Endodermal cell (in vitro differentiated cells): ENCODE measurements around the gene SLC2A6. TPM values are rescaled to one million over a fixed set of nuclear protein-coding genes. Genes with fewer than 3 reads are reported as not detected.

Experiments
- DNase-seq: peaks from one replicate; pipeline ENCODE4 v3.0.0-alpha.2; 2017
- H3K27ac ChIP-seq: 2 replicates; pipeline ENCODE4 v1.5.1; 2013; ENCODE audit warnings: mild to moderate bottlenecking, low read depth, low read length, moderate library complexity
- H3K27me3 ChIP-seq: 2 replicates; pipeline ENCODE4 v1.6.1; 2013; ENCODE audit warnings: mild to moderate bottlenecking, low read length, moderate library complexity; ENCODE audit not compliant: insufficient read depth, control insufficient read depth, poor library complexity, severe bottlenecking
- H3K36me3 ChIP-seq: 2 replicates; pipeline ENCODE4 v1.7.0; 2013; ENCODE audit warnings: mild to moderate bottlenecking, low read length, moderate library complexity; ENCODE audit not compliant: control insufficient read depth, insufficient read depth
- H3K4me1 ChIP-seq: one replicate; pipeline ENCODE4 v1.7.0; 2013; ENCODE audit warnings: low read length; ENCODE audit not compliant: control insufficient read depth, insufficient read depth
- H3K4me3 ChIP-seq: 2 replicates; pipeline ENCODE4 v1.5.1; 2013; ENCODE audit warnings: mild to moderate bottlenecking, low read length, moderate library complexity
- H3K9ac ChIP-seq: 2 replicates; pipeline ENCODE4 v1.6.1; 2013; ENCODE audit warnings: mild to moderate bottlenecking, low read length, moderate library complexity; ENCODE audit not compliant: poor library complexity, severe bottlenecking; ENCODE audit errors: extremely low read depth
- H3K9me3 ChIP-seq: 2 replicates; pipeline ENCODE4 v1.6.1; 2013; ENCODE audit warnings: mild to moderate bottlenecking, low read length, moderate library complexity; ENCODE audit not compliant: control insufficient read depth
- H3K27ac Mint-ChIP-seq: 2 replicates; pipeline ENCODE4 v1.8.0; 2020; ENCODE audit warnings: mixed read lengths
- H3K27me3 Mint-ChIP-seq: 2 replicates; pipeline ENCODE4 v1.8.0; 2021; ENCODE audit warnings: mild to moderate bottlenecking, mixed read lengths; ENCODE audit not compliant: insufficient read depth
- H3K36me3 Mint-ChIP-seq: 2 replicates; pipeline ENCODE4 v1.8.0; 2020; ENCODE audit warnings: low read depth, mixed read lengths
- H3K4me1 Mint-ChIP-seq: 2 replicates; pipeline ENCODE4 v1.8.0; 2020; ENCODE audit warnings: mixed read lengths
- H3K4me3 Mint-ChIP-seq: 2 replicates; pipeline ENCODE4 v1.8.0; 2020; ENCODE audit warnings: mild to moderate bottlenecking, moderate library complexity, mixed read lengths
- H3K9me3 Mint-ChIP-seq: 2 replicates; pipeline ENCODE4 v1.8.0; 2020; ENCODE audit warnings: mild to moderate bottlenecking, mixed read lengths
- WGBS, 2 experiments: methylation state at CpG; one replicate each; pipeline versions ENCODE4 v1.1.5 to v1.1.7; 2013; ENCODE audit warnings: missing lambda C conversion rate in 2 of 2, mixed read lengths in 1 of 2; ENCODE audit not compliant: insufficient coverage in 1 of 2, insufficient read length in 1 of 2; 5-methylcytosine and 5-hydroxymethylcytosine counted together
- total RNA-seq, 2 donors: library from RNA; stranded (reverse); fragmentation: NEBNext Ultra II Directional in 1 of 2; extraction: Animal tissue kit (Norgen Biotek cat#: 25700) in 1 of 2; gene quantifications; 2 replicates in 1 of 2; 3 replicates in 1 of 2; pipeline ENCODE4 v1.2.1, GENCODE V29; 2021
- TF ChIP-seq, protein P1 (sequence below): fragments of 200-600 bp; sonication (generic); conservative IDR thresholded peaks from 2 replicates; pipeline ENCODE4 v1.5.0; 2021; ENCODE audit warnings: antibody characterized with exemption, mild to moderate bottlenecking

SLC2A6 gene
- total RNA-seq, 2 donors from 2014 or later, result 11.6 to 17.7 TPM

DNA sequence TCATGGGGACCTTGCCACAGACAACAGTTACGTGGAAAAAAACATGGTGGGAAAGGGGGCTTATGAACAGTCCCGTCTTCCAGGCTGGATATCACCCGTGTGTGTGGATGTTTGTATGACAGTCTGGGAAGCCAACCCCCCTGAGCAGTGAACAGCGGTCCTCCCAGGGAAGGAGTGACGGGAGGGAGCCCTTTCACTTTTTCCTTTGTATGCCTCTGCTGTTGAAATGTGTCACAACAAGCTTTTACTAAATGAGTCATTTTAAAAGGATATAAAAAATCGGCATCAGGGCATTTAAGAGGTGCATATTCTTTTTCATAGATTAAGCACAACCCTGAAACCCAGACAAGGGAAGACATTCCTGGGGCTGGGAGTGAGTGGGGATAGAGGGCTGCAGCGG, 40.8 kb upstream of the SLC2A6 start:
- Mint-ChIP-seq H3K9me3 (no peaks in the 10 kb centered on the region), H3K27ac (no peak overlapping the region)
- DNase-seq, result no peak

DNA sequence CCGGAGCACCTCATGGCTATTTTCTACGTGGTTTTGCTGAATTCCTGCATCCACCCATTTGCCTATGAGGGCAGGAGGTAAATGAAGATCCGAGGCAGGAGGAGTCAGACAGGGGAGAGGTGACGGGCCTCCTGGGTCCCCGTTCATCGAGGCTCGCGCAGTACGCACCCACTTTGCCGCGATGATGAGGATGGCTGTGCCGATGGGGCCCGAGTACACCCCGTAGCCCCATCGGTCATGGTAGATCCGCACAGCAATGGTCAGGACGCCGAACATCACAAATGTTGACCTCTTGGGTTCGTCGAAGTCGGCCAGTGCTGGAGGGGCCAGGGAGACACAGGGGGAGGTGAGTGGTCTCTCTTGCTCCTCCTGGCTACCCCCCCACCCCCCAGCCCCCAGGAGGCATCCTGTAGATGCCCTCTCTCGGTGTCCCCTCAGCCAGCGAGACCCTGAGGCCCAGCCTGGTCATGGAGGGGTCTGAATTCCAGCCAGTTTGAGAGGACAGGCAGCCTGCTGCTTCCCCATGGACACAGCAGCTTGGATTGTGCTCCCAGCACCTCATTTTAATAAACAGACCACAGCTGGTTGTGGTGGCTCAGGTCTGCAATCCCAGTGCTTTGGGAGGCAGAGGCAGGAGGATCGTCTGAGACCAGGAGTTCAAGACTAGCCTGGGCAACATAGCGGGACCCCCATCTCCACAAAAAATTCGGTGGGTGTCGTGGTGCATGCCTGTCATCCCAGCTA, 40.0 kb upstream of the SLC2A6 start:
- no peaks in the 10 kb centered on the region for H3K36me3 Mint-ChIP-seq
- no peaks in the 10 kb centered on the region for H3K4me1 ChIP-seq
- H3K4me3 Mint-ChIP-seq, result no peak overlapping the region
- no peak overlapping the region for H3K4me3 ChIP-seq
- no peaks in the 10 kb centered on the region for H3K27me3 ChIP-seq
- H3K4me1 Mint-ChIP-seq, result no peaks in the 10 kb centered on the region
- no peaks in the 10 kb centered on the region for H3K9me3 ChIP-seq
- no peak overlapping the region for H3K27ac ChIP-seq
- no peak for DNase-seq
- TF ChIP-seq, protein P1, sequence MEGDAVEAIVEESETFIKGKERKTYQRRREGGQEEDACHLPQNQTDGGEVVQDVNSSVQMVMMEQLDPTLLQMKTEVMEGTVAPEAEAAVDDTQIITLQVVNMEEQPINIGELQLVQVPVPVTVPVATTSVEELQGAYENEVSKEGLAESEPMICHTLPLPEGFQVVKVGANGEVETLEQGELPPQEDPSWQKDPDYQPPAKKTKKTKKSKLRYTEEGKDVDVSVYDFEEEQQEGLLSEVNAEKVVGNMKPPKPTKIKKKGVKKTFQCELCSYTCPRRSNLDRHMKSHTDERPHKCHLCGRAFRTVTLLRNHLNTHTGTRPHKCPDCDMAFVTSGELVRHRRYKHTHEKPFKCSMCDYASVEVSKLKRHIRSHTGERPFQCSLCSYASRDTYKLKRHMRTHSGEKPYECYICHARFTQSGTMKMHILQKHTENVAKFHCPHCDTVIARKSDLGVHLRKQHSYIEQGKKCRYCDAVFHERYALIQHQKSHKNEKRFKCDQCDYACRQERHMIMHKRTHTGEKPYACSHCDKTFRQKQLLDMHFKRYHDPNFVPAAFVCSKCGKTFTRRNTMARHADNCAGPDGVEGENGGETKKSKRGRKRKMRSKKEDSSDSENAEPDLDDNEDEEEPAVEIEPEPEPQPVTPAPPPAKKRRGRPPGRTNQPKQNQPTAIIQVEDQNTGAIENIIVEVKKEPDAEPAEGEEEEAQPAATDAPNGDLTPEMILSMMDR, result no peak
- WGBS, 2 experiments, result 95 to 98% methylated on average over 25 to 27 of the region's 27 CpGs
- no peaks in the 10 kb centered on the region for H3K27me3 Mint-ChIP-seq
- no peaks in the 10 kb centered on the region for H3K36me3 ChIP-seq
- no peak overlapping the region for H3K9ac ChIP-seq
- H3K9me3 Mint-ChIP-seq, result no peaks in the 10 kb centered on the region
- no peak overlapping the region for H3K27ac Mint-ChIP-seq

More for the DNA sequence above, 40.8 kb upstream of the SLC2A6 start:
- H3K4me1 ChIP-seq, result no peaks in the 10 kb centered on the region
- no peaks in the 10 kb centered on the region for H3K9me3 ChIP-seq
- WGBS, 2 experiments, result 88 to 89% methylated on average over 6 to 7 of the region's 7 CpGs
- no peak overlapping the region for H3K4me3 ChIP-seq
- no peak overlapping the region for H3K27ac ChIP-seq
- H3K27me3 ChIP-seq, result no peaks in the 10 kb centered on the region
- Mint-ChIP-seq H3K27me3 (no peaks in the 10 kb centered on the region), H3K36me3 (no peaks in the 10 kb centered on the region), H3K4me1 (no peaks in the 10 kb centered on the region), H3K4me3 (no peak overlapping the region)
- TF ChIP-seq, protein P1, result no peak
- H3K36me3 ChIP-seq, result no peaks in the 10 kb centered on the region
- no peak overlapping the region for H3K9ac ChIP-seq

DNA sequence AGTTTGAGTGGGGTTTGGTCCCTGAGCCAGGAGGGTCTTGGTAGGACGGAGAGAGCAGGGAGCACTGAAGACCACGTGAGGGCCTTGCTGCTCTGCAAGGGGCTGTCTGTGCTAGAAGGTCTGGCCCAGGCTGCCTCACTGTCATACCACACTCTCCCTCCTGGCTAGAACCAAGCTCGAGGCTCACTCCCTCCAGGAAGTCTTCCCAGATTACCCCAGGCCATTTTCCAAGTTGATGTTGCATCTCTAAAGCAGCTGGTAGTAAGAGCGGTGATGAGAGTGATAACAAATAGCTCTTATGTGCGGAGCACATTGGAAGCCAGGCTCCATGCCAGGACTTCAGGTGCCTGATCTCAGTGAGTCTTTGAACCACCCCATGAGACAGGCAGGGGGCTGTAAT, 39.3 kb upstream of the SLC2A6 start:
- Mint-ChIP-seq H3K27me3 (no peaks in the 10 kb centered on the region), H3K27ac (no peak overlapping the region), H3K4me3 (no peak overlapping the region), H3K36me3 (no peaks in the 10 kb centered on the region), H3K4me1 (no peaks in the 10 kb centered on the region), H3K9me3 (no peaks in the 10 kb centered on the region)
- Histone ChIP-seq H3K9me3 (no peaks in the 10 kb centered on the region), H3K4me3 (no peak overlapping the region), H3K36me3 (no peaks in the 10 kb centered on the region), H3K9ac (no peak overlapping the region), H3K4me1 (no peaks in the 10 kb centered on the region), H3K27ac (no peak overlapping the region), H3K27me3 (no peaks in the 10 kb centered on the region)
- WGBS, 2 experiments, result 86 to 90% methylated on average over 5 of the region's 5 CpGs
- no peak for DNase-seq
- TF ChIP-seq, protein P1, result no peak
